Activated CD8-positive, alpha-beta T cell treated with anti-CD3 and anti-CD28 coated beads, Interleukin-2, amount 10 ng/mL, durations not matched to agents 7 days and 5 days (primary cell): ENCODE measurements around the gene ACTL6B. TPM values are rescaled to one million over a fixed set of nuclear protein-coding genes. Genes with fewer than 3 reads are reported as not detected.

Experiments used
- ATAC-seq: fragments of 150-1000 bp; cut with Tn5 transposase; one replicate; pipeline ENCODE4 v1.10.0; 2021; ENCODE audit warnings: moderate library complexity
- CTCF ChIA-PET: fragments of 350-600 bp; sonication (Branson Sonifier 250); formaldehyde crosslinking; loops from one replicate; lab custom pipeline; 2021; ENCODE audit warnings: antibody characterized with exemption; lab: Charles Lee
- POLR2A ChIA-PET: fragments of 350-600 bp; sonication (Branson Sonifier 250); formaldehyde crosslinking; loops from one replicate; lab custom pipeline; 2021; ENCODE audit warnings: antibody characterized with exemption; lab: Charles Lee
- DNase-seq: peaks from one replicate; pipeline ENCODE4 v3.0.0-alpha.2; 2020
- H3K27ac Mint-ChIP-seq: one replicate; pipeline ENCODE4 v1.8.0; 2021; ENCODE audit warnings: mild to moderate bottlenecking, mixed read lengths
- H3K27me3 Mint-ChIP-seq: one replicate; pipeline ENCODE4 v1.8.0; 2021; ENCODE audit warnings: low read depth, mixed read lengths
- H3K36me3 Mint-ChIP-seq: one replicate; pipeline ENCODE4 v1.8.0; 2021; ENCODE audit warnings: low read depth, mixed read lengths
- H3K4me1 Mint-ChIP-seq: one replicate; pipeline ENCODE4 v1.8.0; 2021; ENCODE audit warnings: low read depth, mixed read lengths
- H3K4me3 Mint-ChIP-seq: one replicate; pipeline ENCODE4 v1.8.0; 2021; ENCODE audit warnings: mild to moderate bottlenecking, mixed read lengths
- H3K9me3 Mint-ChIP-seq: one replicate; pipeline ENCODE4 v1.8.0; 2022; ENCODE audit warnings: mixed read lengths; ENCODE audit not compliant: insufficient read depth
- total RNA-seq, 2 experiments: library from RNA; stranded (reverse); gene quantifications; one replicate each; pipeline ENCODE4 v1.2.3, GENCODE V29; 2021

Gene ACTL6B
- total RNA-seq, 2 experiments from 2014 or later = not detected

DNA sequence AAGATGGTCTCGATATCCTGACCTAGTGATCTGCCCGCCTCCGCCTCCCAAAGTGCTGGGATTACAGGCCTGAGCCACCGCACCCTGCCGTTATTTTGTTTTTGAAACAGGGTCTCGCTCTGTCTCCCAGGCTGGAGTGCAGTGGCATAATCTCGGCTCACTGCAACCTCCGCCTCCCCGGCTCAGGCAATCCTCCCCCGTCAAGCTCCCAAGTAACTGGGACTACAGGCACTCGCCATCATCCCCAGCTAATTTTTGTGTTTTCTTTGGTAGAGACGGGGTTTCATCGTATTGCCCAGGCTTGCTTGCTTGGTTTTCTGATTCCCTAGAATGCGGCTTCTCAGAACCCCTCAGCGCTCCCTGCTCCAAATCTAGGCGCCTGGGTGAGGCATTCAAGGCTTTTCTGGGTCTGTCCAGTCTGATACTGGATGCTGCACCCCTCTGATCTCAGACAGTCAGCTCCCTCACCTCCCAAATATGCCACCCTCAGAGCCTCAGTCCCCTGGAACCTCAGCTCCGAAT, 16.2 kb downstream of the ACTL6B start:
- POLR2A ChIA-PET = no interaction called here
- no peak overlapping the region for H3K27ac Mint-ChIP-seq
- H3K27me3 Mint-ChIP-seq = peaks cover under 1% of the 10 kb centered on the region

DNA sequence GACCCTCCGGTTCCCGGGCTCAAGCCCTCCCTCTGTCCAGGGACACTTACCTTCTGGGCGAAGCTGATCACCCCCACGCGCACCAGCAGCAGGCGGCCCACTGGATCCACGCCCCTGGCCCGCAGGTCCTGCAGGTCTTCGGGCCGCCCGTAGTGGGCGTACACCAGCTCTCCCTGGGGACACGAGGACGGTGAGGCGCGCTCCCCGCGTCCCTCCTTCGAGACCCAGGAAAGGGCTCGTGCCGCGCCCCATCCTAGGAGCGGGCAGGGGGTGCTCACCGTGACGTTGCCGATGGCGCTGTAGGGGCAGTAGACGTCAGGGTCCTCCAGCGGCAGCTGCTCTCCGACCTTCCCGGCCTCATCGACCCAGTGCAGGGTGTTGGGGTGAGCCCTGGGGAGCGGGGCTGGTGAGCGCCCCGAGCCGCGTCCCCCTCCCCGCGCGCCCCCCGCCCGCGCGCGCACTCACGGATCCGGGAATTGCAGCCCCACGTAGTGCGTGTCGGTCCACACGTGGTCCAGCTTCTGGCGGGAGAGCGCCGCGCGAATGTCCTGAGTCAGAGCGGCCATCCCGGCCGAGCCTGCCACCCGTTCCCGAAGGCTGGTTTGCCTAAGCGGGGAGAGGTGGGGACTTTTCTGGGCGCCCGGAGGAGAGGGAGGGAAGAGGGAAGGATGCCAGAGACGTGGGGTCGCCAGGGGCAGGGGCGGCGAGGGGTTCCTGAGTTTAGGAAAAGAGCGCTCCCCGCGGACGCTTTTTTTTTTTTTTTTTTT, 23.1 kb downstream of the ACTL6B start:
- Mint-ChIP-seq H3K27ac (peak overlapping the region; percentile 88), H3K9me3 (no peaks in the 10 kb centered on the region), H3K36me3 (peaks cover 7% of the 10 kb centered on the region), H3K27me3 (peaks cover 5% of the 10 kb centered on the region), H3K4me3 (peak overlapping the region; percentile 83), H3K4me1 (peaks cover 46% of the 10 kb centered on the region)
- peak; percentile 68 for DNase-seq
- ChIA-PET POLR2A (interaction anchor here (0.6 to 1.4 kb wide), 5 partner anchors 21 to 242 kb away, joined by 3 to 8 read pairs (median 3); partner anchors contain the start of genes FBXO24, MOSPD3 and SRRT), CTCF (interaction anchor here (0.8 to 2.8 kb wide), 24 partner anchors 9 to 219 kb away, joined by 3 to 28 read pairs (median 4); partner anchors contain the start of genes ACTL6B, FBXO24, GIGYF1 and GNB2)
- ATAC-seq = peak; percentile 69

More for the DNA sequence above, 16.2 kb downstream of the ACTL6B start:
- H3K4me1 Mint-ChIP-seq = peaks cover 2% of the 10 kb centered on the region
- H3K9me3 Mint-ChIP-seq = no peaks in the 10 kb centered on the region
- no peak for ATAC-seq
- H3K36me3 Mint-ChIP-seq = no peaks in the 10 kb centered on the region
- CTCF ChIA-PET = interaction anchor here (1.3 to 1.8 kb wide), 2 partner anchors 10 to 65 kb away, joined by 6 to 9 read pairs; partner anchors contain the start of gene POP7
- no peak for DNase-seq
- H3K4me3 Mint-ChIP-seq = no peak overlapping the region

DNA sequence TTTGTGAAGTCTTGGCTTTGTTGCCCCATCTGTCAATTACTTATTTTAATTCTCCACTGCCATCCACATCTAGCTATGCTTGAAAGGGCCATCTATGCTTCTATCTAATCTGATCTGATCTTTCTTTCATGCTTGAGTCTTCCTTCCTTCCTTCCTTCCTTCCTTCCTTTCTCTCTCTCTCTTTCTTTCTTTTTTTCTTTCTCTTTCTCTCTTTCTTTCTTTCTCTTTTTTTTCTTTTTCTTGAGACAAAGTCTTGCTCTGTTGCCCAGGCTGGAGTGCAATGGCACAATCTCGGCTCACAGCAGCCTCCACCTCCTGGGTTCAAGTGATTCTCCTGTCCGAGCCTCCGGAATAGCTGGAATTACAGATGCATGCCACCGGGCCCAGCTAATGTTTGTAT, 26.2 kb downstream of the ACTL6B start:
- H3K27me3 Mint-ChIP-seq = peaks cover 5% of the 10 kb centered on the region
- no peak overlapping the region for H3K4me3 Mint-ChIP-seq
- ChIA-PET POLR2A (interaction anchor here (0.6 to 1.2 kb wide), 3 partner anchors 18 to 19 kb away, joined by 3 to 5 read pairs (median 3); partner anchors contain the start of gene MOSPD3), CTCF (interaction anchor here (1.3 to 1.9 kb wide), 11 partner anchors 10 to 66 kb away, joined by 3 to 10 read pairs (median 4); partner anchors contain the start of genes FBXO24, GNB2 and LRCH4)
- peaks cover 15% of the 10 kb centered on the region for H3K36me3 Mint-ChIP-seq
- ATAC-seq (no peak), DNase-seq (no peak)
- H3K27ac Mint-ChIP-seq = peak overlapping the region; percentile 31
- H3K4me1 Mint-ChIP-seq = peaks cover 72% of the 10 kb centered on the region
- no peaks in the 10 kb centered on the region for H3K9me3 Mint-ChIP-seq

DNA sequence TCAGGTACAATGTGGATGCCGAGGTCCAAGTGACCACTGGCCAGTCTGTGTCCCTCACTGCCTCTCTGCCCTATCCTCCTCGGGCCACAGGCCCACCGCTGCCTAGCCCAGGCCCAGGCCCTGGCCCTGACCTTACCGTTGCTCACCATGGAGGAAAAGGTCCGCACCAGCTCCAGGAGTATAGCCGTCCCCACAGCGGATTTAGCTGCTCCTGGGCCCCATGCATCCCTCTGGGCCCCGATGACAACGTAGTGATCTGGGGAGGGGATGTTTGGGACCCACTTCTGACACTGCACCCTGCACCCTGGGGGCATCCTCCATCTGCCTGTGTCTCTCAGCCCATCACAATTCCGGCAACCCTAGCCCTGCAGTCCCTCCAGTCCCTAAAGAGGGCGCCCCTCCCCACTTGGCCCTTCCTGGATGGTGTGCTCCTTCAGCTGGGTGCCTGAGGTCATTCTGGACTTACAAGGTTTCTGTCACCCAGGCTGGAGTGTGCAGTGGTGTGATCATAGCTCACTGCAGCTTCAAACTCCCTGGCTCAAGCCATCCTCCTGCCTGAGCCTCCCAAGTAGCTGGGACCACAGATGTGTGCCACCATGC, 27.0 kb downstream of the ACTL6B start:
- CTCF ChIA-PET = interaction anchor here (1.1 to 1.9 kb wide), 12 partner anchors 10 to 65 kb away, joined by 3 to 10 read pairs (median 4); partner anchors contain the start of genes FBXO24, GNB2 and LRCH4
- Mint-ChIP-seq H3K27ac (no peak overlapping the region), H3K9me3 (no peaks in the 10 kb centered on the region)

DNA sequence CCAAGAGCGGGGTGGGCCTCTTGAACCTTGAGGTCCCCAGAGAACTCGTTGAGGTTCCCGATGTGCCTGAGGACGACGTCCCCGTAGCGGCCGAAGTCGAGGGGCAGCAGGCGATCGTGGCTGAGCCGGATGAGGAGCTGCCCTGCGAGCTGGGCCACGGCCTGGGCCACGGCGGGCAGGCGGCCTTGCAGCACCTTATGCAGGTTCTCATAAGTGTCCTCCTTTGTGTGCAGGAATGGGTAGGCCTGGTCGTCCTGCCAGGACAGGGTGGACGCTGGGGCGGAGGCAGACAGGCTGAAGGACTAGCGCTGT, 29.1 kb downstream of the ACTL6B start:
- POLR2A ChIA-PET = interaction anchor here (1.1 to 2.0 kb wide), 2 partner anchors 13 to 15 kb away, joined by 5 to 8 read pairs; partner anchors contain the start of gene MOSPD3

More for the DNA sequence above, 27.0 kb downstream of the ACTL6B start:
- peaks cover 76% of the 10 kb centered on the region for H3K4me1 Mint-ChIP-seq
- no peak overlapping the region for H3K4me3 Mint-ChIP-seq
- peaks cover 16% of the 10 kb centered on the region for H3K36me3 Mint-ChIP-seq
- no peak for ATAC-seq
- POLR2A ChIA-PET = interaction anchor here (0.6 to 1.2 kb wide), 2 partner anchors 19 to 20 kb away, joined by 3 read pairs; no protein-coding TSS in a partner anchor
- peaks cover 5% of the 10 kb centered on the region for H3K27me3 Mint-ChIP-seq
- DNase-seq = peak; percentile 32

DNA sequence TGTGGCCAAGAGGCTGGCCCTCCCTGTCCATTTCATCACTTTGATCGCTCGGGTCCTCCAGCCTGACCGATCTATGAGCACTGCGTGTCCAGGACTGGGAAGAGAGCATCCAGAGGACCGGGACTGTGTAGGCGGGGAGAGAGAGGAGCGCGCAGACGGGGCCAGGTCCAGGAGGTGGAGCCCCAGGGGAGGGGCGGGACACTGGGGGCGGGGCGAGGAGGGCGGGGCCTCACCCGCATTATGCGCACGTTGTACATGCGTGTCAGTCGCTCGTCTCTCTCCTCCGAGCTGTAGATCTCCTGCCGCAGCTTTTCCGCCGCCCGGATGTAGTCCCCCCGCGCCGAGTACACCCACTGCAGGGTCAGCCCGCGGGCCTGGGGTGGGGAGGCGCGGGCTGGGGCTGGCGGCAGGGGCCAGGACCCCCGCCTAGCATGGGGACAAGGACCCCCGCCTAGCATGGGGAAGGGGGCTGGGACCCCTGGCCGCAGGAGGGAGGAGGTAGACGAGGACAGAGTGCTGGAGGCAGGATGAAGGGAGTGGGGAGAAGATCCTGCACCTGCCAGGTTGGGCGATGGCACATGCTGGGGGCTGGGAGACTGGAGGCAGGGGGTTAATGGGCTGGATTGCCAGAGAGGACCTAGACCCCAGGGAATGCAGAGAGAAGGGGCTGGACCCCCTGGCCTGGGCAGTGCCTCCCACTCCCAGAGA, 29.6 kb downstream of the ACTL6B start:
- Mint-ChIP-seq H3K27me3 (no peaks in the 10 kb centered on the region), H3K4me3 (peak overlapping the region; percentile 79), H3K9me3 (no peaks in the 10 kb centered on the region), H3K27ac (peak overlapping the region; percentile 90), H3K36me3 (peaks cover 23% of the 10 kb centered on the region), H3K4me1 (peaks cover 68% of the 10 kb centered on the region)
- ATAC-seq (peak; percentile 96), DNase-seq (peak; percentile 95)
- ChIA-PET POLR2A (interaction anchor here (0.6 to 2.0 kb wide), 10 partner anchors 10 to 240 kb away, joined by 3 to 9 read pairs (median 6); partner anchors contain the start of genes FBXO24, MOSPD3, POP7 and TRIP6), CTCF (interaction anchor here (1.4 to 2.0 kb wide), 5 partner anchors 10 to 79 kb away, joined by 3 to 12 read pairs (median 9); partner anchors contain the start of genes MOSPD3 and POP7)

More for the DNA sequence above, 29.1 kb downstream of the ACTL6B start:
- Mint-ChIP-seq H3K4me1 (peaks cover 73% of the 10 kb centered on the region), H3K27me3 (no peaks in the 10 kb centered on the region), H3K4me3 (peak overlapping the region; percentile 79), H3K36me3 (peaks cover 22% of the 10 kb centered on the region), H3K27ac (peak overlapping the region; percentile 90), H3K9me3 (no peaks in the 10 kb centered on the region)
- DNase-seq = no peak
- no peak for ATAC-seq
- CTCF ChIA-PET = interaction anchor here (1.4 to 2.0 kb wide), 4 partner anchors 10 to 79 kb away, joined by 3 to 12 read pairs (median 10); partner anchors contain the start of genes MOSPD3 and POP7

DNA sequence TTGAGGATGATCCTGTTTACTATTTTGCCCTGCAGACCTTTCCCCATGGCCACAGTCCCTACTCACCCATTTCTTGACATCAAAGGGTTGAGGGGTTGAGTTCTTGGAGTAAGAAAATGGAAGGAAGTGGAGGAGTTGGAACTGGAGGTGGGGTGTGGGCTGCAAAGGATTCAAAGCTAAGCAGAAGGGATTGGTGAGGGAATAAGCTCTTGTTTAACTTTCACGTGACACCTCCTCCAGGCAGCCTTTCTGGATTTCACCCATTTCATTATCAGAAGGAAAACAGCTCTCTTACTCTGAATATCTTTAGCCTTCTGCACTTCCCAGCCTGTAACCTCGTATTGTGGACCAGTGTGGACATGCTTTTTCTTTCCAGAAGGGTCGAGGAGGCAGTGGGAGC, 30.2 kb downstream of the ACTL6B start:
- no peak for DNase-seq
- ChIA-PET POLR2A (interaction anchor here (0.6 to 2.0 kb wide), 10 partner anchors 9 to 241 kb away, joined by 3 to 9 read pairs (median 6); partner anchors contain the start of genes FBXO24, MOSPD3, POP7 and TRIP6), CTCF (interaction anchor here (1.4 to 2.0 kb wide), 5 partner anchors 9 to 80 kb away, joined by 3 to 12 read pairs (median 9); partner anchors contain the start of genes MOSPD3 and POP7)
- Mint-ChIP-seq H3K27ac (peak overlapping the region; percentile 34), H3K4me3 (peak overlapping the region; percentile 79), H3K9me3 (no peaks in the 10 kb centered on the region), H3K4me1 (peaks cover 66% of the 10 kb centered on the region), H3K36me3 (peaks cover 23% of the 10 kb centered on the region), H3K27me3 (no peaks in the 10 kb centered on the region)
- ATAC-seq = no peak

DNA sequence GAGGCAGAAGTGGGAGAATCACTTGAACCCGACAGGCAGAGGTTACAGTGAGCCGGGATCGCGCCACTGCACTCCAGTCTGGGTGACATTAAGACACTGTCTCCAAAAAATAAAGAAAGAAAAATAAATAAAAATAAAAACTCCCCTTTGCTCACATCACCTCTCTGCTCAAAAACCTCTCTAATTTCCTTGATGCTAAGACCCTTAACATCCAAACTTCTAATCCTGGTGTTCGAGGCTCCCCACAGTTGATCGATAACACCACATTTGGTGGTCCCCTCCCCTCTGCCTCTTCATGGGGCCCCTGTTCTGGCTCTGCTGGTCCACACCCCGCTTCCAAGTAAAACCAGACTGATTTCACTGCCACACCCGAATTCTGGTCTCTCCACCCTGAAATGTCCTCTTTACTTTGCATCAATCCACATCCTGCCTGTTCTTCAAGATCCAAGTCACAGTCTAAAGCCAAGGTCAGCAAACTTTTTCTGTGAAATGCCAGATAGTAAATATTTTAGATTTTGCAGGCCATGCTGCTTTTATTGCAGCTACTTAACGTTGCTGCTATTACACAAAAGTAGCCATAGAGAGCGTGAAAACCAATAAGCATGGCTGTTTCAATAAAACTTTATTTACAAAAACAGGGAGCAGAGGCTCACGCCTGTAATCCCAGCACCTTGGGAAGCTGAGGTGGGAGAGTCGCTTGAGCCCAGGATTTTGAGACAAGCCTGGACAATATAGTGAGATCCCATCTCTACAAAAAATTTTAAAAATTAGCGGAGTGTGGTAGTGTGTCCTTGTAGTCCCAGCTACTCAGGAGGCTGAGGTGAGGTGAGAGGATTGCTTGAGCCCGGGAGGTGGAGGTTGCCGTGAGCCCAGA, 32.1 kb downstream of the ACTL6B start:
- CTCF ChIA-PET = interaction anchor here (0.7 to 2.1 kb wide), 5 partner anchors 9 to 102 kb away, joined by 3 to 6 read pairs (median 3); partner anchors contain the start of gene POP7
- Mint-ChIP-seq H3K27me3 (no peaks in the 10 kb centered on the region), H3K9me3 (no peaks in the 10 kb centered on the region), H3K27ac (peak overlapping the region; percentile 93), H3K36me3 (peaks cover 20% of the 10 kb centered on the region), H3K4me3 (peak overlapping the region; percentile 54), H3K4me1 (peaks cover 51% of the 10 kb centered on the region)
- POLR2A ChIA-PET = no interaction called here
- no peak for ATAC-seq
- peak; percentile 63 for DNase-seq

DNA sequence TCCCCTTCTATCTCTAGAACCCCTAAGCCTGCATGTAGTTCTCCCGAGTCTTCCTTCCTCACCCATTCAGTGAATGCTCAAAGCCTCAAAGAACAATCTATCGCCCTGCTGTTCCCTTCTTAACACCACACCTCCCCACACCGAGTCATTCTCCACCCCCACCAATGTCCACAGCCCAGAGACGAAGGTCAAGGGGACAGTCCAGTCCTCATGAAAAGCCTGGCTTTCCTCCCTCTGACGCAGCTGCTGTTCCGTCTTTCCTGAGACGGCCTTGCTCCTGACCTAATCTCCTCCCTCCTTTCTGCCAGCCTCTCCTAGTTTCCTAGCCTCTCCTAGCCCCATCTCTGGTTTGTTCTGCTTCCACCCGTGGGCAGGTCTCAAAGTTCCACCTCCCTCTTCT, 34.7 kb downstream of the ACTL6B start:
- H3K9me3 Mint-ChIP-seq = no peaks in the 10 kb centered on the region
- CTCF ChIA-PET = no interaction called here
- H3K36me3 Mint-ChIP-seq = peaks cover 12% of the 10 kb centered on the region
- ATAC-seq = no peak
- H3K4me1 Mint-ChIP-seq = peaks cover 30% of the 10 kb centered on the region
- H3K27ac Mint-ChIP-seq = peak overlapping the region; percentile 2
- POLR2A ChIA-PET = no interaction called here
- H3K4me3 Mint-ChIP-seq = no peak overlapping the region
- no peak for DNase-seq
- H3K27me3 Mint-ChIP-seq = no peaks in the 10 kb centered on the region

DNA sequence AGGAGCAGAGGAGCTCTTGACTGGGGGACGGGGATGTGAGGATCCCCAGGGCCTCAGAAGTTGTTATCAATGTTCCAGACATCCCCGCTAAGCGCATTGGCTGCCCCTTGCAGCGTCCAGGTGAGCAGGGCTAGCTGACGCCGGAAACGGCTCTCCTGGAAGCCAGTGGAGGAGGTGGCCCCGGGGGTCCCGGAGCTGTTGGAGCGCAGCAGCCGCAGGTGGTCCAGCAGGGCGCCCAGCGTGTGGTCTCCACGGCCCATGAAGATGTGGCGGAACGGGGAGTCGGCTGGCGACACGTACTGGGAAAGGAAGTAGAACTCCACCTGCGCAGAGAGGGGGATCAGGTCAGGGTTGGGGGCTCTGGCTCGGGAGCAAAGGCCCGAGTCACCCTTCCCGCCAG, 35.4 kb downstream of the ACTL6B start:
- Mint-ChIP-seq H3K4me3 (no peak overlapping the region), H3K4me1 (peaks cover 23% of the 10 kb centered on the region), H3K9me3 (no peaks in the 10 kb centered on the region), H3K36me3 (peaks cover 12% of the 10 kb centered on the region), H3K27ac (no peak overlapping the region), H3K27me3 (no peaks in the 10 kb centered on the region)
- ChIA-PET CTCF (interaction anchor here (1.7 kb wide), 1 partner anchor 70 kb away, joined by 4 read pairs; no protein-coding TSS in a partner anchor), POLR2A (no interaction called here)
- no peak for ATAC-seq
- no peak for DNase-seq
